Measurements from ENCODE around the gene RGS14.

RGS14 gene

DNA sequence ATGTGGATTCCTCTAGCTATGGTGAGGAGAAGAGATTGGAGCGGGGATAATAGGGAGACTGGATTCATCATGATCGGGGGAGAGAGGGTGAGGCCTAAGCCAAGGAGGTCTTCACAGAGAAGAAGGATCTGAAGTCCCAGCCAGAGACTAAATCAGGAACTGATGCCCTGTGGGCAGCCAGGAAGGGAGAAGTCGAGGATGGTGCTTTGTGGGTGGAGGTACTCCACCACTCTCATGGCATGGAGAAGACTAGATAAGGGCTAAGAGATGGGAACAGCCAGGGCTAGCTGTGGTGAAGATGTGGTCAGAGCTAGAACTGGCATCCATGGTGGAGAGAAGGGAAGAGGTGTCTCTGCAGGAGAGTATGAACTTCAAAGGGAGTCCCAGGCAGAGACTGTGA is 3.0 kb upstream of the RGS14 start:
- Histone ChIP-seq H3K4me2 (no peak overlapping the region), H2AFZ (ENCODE audit: low read depth) (no peak overlapping the region), H3K9ac (no peak overlapping the region), H3K4me1 (ENCODE audit: low read depth, poor library complexity, severe bottlenecking) (peaks cover 28% of the 10 kb centered on the region), H4K20me1 (ENCODE audit: insufficient read depth) (no peaks in the 10 kb centered on the region), H3K27me3 (ENCODE audit: insufficient read depth, low read depth) (no peaks in the 10 kb centered on the region), H3K79me2 (ENCODE audit: insufficient read depth, low read depth) (peaks cover 26% of the 10 kb centered on the region), H3K4me3 (IDR thresholded peaks at IDR 0.05; ENCODE audit: insufficient read depth, low read depth, low read length) (no peak overlapping the region), H3K36me3 (ENCODE audit: insufficient read depth) (no peaks in the 10 kb centered on the region), H3K27ac (no peak overlapping the region)
- TF ChIP-seq, protein P1, sequence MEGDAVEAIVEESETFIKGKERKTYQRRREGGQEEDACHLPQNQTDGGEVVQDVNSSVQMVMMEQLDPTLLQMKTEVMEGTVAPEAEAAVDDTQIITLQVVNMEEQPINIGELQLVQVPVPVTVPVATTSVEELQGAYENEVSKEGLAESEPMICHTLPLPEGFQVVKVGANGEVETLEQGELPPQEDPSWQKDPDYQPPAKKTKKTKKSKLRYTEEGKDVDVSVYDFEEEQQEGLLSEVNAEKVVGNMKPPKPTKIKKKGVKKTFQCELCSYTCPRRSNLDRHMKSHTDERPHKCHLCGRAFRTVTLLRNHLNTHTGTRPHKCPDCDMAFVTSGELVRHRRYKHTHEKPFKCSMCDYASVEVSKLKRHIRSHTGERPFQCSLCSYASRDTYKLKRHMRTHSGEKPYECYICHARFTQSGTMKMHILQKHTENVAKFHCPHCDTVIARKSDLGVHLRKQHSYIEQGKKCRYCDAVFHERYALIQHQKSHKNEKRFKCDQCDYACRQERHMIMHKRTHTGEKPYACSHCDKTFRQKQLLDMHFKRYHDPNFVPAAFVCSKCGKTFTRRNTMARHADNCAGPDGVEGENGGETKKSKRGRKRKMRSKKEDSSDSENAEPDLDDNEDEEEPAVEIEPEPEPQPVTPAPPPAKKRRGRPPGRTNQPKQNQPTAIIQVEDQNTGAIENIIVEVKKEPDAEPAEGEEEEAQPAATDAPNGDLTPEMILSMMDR (conservative IDR thresholded peaks at IDR 0.05; ENCODE audit: low read depth, low read length) = no peak

- Histone ChIP-seq H3K79me2 (ENCODE audit: insufficient read depth, low read depth) (peaks cover 20% of the 10 kb centered on the region), H4K20me1 (ENCODE audit: insufficient read depth) (no peaks in the 10 kb centered on the region), H3K4me1 (ENCODE audit: low read depth, poor library complexity, severe bottlenecking) (peaks cover 22% of the 10 kb centered on the region), H3K36me3 (ENCODE audit: insufficient read depth) (no peaks in the 10 kb centered on the region), H3K9ac (no peak overlapping the region), H2AFZ (ENCODE audit: low read depth) (no peak overlapping the region), H3K27me3 (ENCODE audit: insufficient read depth, low read depth) (no peaks in the 10 kb centered on the region), H3K4me3 (IDR thresholded peaks at IDR 0.05; ENCODE audit: insufficient read depth, low read depth, low read length) (no peak overlapping the region), H3K4me2 (no peak overlapping the region), H3K27ac (no peak overlapping the region)
- TF ChIP-seq, protein P1 (conservative IDR thresholded peaks at IDR 0.05; ENCODE audit: low read depth, low read length) = no peak
Observed at GRCh38 chr5:177355162-177355867, 2.4 kb upstream of the RGS14 start.

DNA sequence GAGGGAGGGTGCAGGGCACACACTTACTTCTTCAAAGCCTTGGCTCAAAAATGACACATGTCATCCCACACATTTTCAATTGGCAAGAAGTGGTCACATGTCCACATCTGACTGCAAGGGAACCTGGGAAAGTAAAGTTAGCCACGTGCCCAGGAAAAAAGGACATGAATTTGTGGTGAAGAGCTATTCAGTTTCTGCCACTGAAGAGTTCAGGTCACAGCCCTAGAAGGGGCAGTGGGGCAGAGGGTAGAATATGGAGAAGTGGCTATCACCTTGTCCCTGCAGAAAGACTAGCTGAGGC is 1.9 kb upstream of the RGS14 start:
- H4K20me1 ChIP-seq (ENCODE audit: insufficient read depth) = no peaks in the 10 kb centered on the region
- no peak overlapping the region for H3K27ac ChIP-seq
- peaks cover 20% of the 10 kb centered on the region for H3K4me1 ChIP-seq (ENCODE audit: low read depth, poor library complexity, severe bottlenecking)
- TF ChIP-seq, protein P1 (conservative IDR thresholded peaks at IDR 0.05; ENCODE audit: low read depth, low read length) = no peak
- no peak overlapping the region for H3K9ac ChIP-seq
- H3K4me3 ChIP-seq (IDR thresholded peaks at IDR 0.05; ENCODE audit: insufficient read depth, low read depth, low read length) = no peak overlapping the region
- no peaks in the 10 kb centered on the region for H3K27me3 ChIP-seq (ENCODE audit: insufficient read depth, low read depth)
- H3K79me2 ChIP-seq (ENCODE audit: insufficient read depth, low read depth) = peaks cover 15% of the 10 kb centered on the region
- H2AFZ ChIP-seq (ENCODE audit: low read depth) = no peak overlapping the region
- no peaks in the 10 kb centered on the region for H3K36me3 ChIP-seq (ENCODE audit: insufficient read depth)
- no peak overlapping the region for H3K4me2 ChIP-seq

- no peaks in the 10 kb centered on the region for H3K27me3 ChIP-seq (ENCODE audit: insufficient read depth, low read depth)
- H3K36me3 ChIP-seq (ENCODE audit: insufficient read depth) = no peaks in the 10 kb centered on the region
- H3K4me2 ChIP-seq = peak overlapping the region; percentile 92; the same call in 1 of the 2 replicates
- H4K20me1 ChIP-seq (ENCODE audit: insufficient read depth) = no peaks in the 10 kb centered on the region
- TF ChIP-seq, protein P1 (conservative IDR thresholded peaks at IDR 0.05; ENCODE audit: low read depth, low read length) = no peak
- H3K27ac ChIP-seq = no peak overlapping the region
- peaks cover 11% of the 10 kb centered on the region for H3K79me2 ChIP-seq (ENCODE audit: insufficient read depth, low read depth)
- peak overlapping the region; percentile 64; the same call in 1 of the 2 replicates for H2AFZ ChIP-seq (ENCODE audit: low read depth)
- H3K4me1 ChIP-seq (ENCODE audit: low read depth, poor library complexity, severe bottlenecking) = peaks cover 29% of the 10 kb centered on the region
- H3K4me3 ChIP-seq (IDR thresholded peaks at IDR 0.05; ENCODE audit: insufficient read depth, low read depth, low read length) = no peak overlapping the region
- H3K9ac ChIP-seq = no peak overlapping the region; the same call in 1 of the 2 replicates
Observed at GRCh38 chr5:177356746-177357145, 978 bp upstream of the RGS14 start.

Data from KMS-11 (cell line).